Measurements from ENCODE around the gene ZNF280D. TPM values are rescaled to one million over a fixed set of nuclear protein-coding genes. Genes with fewer than 3 reads are reported as not detected.

The ZNF280D gene, protein sequence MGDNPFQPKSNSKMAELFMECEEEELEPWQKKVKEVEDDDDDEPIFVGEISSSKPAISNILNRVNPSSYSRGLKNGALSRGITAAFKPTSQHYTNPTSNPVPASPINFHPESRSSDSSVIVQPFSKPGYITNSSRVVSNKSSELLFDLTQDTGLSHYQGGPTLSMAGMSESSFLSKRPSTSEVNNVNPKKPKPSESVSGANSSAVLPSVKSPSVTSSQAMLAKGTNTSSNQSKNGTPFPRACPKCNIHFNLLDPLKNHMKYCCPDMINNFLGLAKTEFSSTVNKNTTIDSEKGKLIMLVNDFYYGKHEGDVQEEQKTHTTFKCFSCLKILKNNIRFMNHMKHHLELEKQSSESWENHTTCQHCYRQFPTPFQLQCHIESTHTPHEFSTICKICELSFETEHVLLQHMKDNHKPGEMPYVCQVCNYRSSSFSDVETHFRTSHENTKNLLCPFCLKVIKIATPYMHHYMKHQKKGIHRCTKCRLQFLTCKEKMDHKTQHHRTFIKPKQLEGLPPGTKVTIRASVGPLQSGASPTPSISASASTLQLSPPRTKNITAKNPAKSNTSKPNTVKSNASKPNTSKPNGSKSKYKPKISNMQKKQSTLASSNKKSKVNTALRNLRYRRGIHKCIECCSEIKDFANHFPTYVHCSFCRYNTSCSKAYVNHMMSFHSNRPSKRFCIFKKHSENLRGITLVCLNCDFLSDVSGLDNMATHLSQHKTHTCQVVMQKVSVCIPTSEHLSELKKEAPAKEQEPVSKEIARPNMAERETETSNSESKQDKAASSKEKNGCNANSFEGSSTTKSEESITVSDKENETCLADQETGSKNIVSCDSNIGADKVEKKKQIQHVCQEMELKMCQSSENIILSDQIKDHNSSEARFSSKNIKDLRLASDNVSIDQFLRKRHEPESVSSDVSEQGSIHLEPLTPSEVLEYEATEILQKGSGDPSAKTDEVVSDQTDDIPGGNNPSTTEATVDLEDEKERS
- total RNA-seq = 36.7 and 36.8 TPM in 2 replicates

GRCh38 chr15:56733136-56734012 lies at the start of gene ZNF280D:
TSS of gene ZNF280D (minus strand) at chr15:56733509. CDS start at chr15:56707109, 26,400 bp downstream.
- intact Hi-C loops (cut with micrococcal nuclease) = loop anchor here (1.0 to 10.0 kb wide), 7 partner anchors 8 to 1469 kb away; partner anchors contain the start of gene TCF12

- intact Hi-C loops (cut with micrococcal nuclease) = loop anchor here (10.0 kb wide), 1 partner anchor 538 kb away; the partner anchor contains the start of gene RFX7
Observed at GRCh38 chr15:56782306-56782705, 49.0 kb upstream of the ZNF280D start.

DNA sequence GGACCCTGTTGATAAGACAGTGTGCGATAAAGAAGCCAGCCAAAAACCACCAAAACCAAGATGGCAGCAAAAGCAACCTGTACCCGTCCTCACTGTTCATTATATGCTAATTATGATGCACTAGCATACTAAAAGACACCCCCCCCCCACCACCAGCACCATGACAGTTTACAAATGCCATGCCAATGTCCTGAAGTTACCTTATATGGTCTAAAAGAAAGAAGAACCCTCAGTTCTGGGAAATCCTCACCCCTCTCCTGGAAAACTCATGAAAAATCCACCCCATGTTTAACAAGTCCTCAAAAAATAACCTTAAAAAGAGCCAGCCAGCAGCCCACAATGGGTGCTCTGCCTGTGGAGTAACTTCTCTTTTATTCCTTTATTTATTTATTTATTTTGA lies 48.4 kb upstream of the ZNF280D start:
- intact Hi-C loops (cut with micrococcal nuclease) = loop anchor here (10.0 kb wide), 1 partner anchor 537 kb away; the partner anchor contains the start of gene RFX7

DNA sequence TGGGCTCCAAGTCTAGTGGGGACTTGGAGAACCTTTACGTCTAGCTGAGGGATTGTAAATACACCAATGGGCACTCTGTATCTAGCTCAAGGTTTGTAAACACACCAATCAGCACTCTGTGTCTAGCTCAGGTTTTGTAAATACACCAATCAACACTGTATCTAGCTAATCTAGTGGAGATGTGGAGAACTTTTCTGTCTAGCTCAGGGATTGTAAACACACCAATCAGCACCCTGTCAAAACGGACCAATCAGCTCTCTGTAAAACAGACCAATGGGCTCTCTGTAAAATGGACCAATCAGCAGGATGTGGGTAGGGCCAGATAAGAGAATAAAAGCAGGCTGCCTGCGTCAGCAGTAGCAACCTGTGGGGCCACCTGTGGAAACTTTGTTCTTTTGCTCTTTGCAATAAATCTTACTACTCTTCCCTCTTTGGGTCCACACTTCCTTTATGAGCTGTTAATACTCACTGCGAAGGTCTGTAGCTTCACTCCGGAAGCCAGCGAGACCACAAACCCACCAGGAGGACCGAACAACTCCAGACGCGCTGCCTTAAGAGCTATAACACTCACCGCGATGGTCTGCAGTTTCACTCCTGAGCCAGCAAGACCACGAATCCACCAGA lies 46.9 kb upstream of the ZNF280D start:
- intact Hi-C loops (cut with micrococcal nuclease) = loop anchor here (10.0 kb wide), 1 partner anchor 535 kb away; the partner anchor contains the start of gene RFX7

GRCh38 chr15:56779449-56779848 lies 46.1 kb upstream of the ZNF280D start:
- intact Hi-C loops (cut with micrococcal nuclease) = loop anchor here (2.0 kb wide), 1 partner anchor 17 kb away; no protein-coding TSS in a partner anchor

GRCh38 chr15:56778761-56779160 lies 45.5 kb upstream of the ZNF280D start:
- intact Hi-C loops (cut with micrococcal nuclease) = loop anchor here (2.0 kb wide), 1 partner anchor 16 kb away; no protein-coding TSS in a partner anchor

- intact Hi-C loops (cut with micrococcal nuclease) = no loop called here
Observed at GRCh38 chr15:56776839-56777238, 43.5 kb upstream of the ZNF280D start.

DNA sequence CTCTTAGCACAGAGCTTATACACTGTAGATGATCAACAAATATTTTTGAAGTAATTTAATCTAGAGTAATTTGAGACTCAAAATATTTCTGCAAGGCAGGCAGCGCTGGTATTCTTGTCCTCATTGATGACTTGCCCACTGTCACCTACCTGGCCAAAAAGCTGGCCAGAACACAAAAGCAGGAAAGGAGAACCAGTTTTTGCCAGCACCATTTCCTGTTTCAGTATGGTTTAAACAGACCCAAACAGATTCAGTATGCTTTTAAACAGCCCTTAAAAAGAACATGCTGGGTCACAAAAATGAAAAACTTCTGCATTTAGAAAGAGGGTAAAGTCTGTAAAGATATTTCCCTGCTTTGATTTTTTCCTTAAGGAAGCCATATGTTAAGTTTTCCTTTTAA lies 42.3 kb upstream of the ZNF280D start:
- intact Hi-C loops (cut with micrococcal nuclease) = loop anchor here (1.0 kb wide), 1 partner anchor 8 kb away; no protein-coding TSS in a partner anchor

- intact Hi-C loops (cut with micrococcal nuclease) = no loop called here
Observed at GRCh38 chr15:56774356-56774755, 41.0 kb upstream of the ZNF280D start.

DNA sequence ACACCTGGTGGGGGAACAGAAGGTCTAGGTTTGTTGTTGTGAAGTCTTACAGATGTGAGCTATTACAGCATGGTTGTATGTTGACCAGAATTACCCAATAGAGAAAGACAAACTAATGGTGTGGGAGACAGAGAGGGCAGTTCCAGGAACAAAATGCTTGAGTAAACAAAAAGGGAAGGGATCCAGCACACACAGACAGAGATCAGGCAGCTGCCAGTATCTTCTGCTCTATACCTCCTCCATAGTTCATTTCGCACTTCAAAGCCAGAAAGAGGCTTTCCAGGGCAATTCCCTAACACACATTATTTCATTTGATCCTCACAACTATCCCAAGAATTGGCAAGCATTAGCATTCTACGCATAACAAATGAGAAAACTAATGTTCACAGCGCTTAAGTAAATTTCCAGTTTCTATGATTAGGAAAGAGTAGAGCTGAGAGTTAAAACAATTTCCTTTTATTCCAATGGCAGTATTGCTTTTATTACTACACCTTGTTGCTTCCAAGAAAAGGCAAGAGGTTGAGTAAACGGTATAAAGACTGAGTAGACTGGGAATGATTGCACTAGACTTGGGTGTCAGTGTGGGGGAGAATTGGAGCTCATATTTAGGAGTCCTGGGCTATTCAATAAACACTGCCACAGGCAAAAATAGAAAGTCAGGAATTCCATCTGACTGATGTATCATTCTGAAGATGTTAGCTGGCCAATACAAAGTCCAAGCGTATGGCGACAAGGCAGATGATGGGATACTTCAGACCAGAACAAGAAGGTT lies 39.7 kb upstream of the ZNF280D start:
- intact Hi-C loops (cut with micrococcal nuclease) = no loop called here

DNA sequence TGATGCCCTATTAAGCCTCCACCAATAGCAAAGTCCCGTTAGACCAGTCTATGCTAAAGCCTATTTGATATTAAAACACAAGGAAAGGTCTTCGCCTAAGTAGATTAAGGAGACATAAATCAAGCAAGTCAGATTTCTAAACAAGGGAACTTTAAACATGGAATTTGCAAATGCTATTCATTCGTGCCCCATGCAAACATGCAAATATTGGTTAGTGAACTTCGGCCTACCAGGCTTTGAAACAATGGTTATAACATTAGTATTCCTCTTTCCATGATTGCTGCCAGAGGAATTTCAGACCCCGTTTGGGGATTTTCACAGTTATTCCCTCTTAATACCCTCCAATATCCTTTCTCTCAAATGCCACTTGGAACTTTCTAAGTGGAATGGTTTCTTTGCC lies 36.9 kb upstream of the ZNF280D start:
- intact Hi-C loops (cut with micrococcal nuclease) = no loop called here

- intact Hi-C loops (cut with micrococcal nuclease) = loop anchor here (1.0 kb wide), 3 partner anchors 8 to 386 kb away; no protein-coding TSS in a partner anchor
Observed at GRCh38 chr15:56767315-56767714, 34.0 kb upstream of the ZNF280D start.

GRCh38 chr15:56765251-56765650 lies 31.9 kb upstream of the ZNF280D start:
- intact Hi-C loops (cut with micrococcal nuclease) = loop anchor here (1.0 kb wide), 1 partner anchor 32 kb away; the partner anchor contains the start of gene ZNF280D

GRCh38 chr15:56763141-56763895 lies 30.0 kb upstream of the ZNF280D start:
- intact Hi-C loops (cut with micrococcal nuclease) = loop anchor here (2.0 kb wide), 1 partner anchor 15 kb away; no protein-coding TSS in a partner anchor

- intact Hi-C loops (cut with micrococcal nuclease) = no loop called here
Observed at GRCh38 chr15:56760186-56760585, 26.9 kb upstream of the ZNF280D start.

DNA sequence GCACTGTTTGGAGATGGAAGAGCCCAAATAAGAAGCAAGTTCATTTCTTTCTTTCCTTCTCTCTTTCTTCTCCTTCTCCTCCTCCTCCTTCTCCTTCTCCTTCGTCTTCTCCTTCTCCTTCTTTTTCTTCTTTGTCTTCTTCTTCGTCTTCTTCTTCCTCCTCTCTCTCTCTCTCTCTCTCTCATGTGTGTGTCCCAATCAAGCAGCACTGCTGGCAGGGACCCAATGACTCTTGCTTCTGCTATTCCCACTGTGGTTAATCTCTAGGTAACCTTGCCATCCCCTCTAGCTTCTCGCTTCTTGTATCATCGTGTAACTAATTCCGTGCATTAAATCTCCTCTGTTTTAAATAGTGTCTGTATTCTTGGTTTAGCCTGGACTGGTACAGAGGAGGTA lies 26.1 kb upstream of the ZNF280D start:
- intact Hi-C loops (cut with micrococcal nuclease) = no loop called here

DNA sequence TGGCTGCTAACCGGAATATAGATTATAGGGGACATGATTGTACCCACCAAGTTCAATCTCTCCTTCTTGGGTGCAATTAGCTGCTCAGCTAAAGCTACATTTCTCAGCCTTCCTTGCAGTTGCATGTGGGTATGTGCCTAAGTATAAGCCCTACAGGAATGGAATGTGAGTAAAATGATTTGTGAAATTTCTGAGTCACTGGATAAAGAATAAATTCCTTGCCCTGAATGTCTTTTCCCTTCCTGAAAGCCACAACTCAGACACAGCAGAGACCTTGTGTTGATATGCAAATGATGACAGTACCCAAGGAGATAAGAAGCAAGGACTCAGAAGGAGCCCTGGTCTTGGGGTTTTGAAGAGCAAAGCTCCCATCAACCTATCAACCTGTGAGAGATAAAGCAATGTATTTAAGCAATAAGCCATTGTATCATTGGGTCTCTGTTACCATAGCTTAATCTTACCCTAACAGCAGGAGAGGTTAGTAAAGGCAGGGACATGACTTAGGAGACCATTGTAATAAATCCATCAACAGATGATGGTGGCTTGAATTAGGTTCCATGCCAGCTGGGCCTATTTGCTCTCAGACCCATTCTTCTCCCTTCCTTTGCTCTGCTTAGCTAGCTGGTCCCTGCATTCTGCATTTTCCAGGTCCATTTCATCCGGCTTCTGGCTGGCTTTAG lies 25.6 kb upstream of the ZNF280D start:
- intact Hi-C loops (cut with micrococcal nuclease) = no loop called here

GRCh38 chr15:56757875-56758274 lies 24.6 kb upstream of the ZNF280D start:
- intact Hi-C loops (cut with micrococcal nuclease) = no loop called here
